A673 (cell line): ENCODE data around the gene SP8.

Source experiments
- CTCF ChIP-seq: fragments of 300-800, 200-600 bp; sonication (generic); conservative IDR thresholded peaks from 2 replicates; pipeline ENCODE4 v1.5.1; 2017; ENCODE audit warnings: low read depth, mild to moderate bottlenecking, antibody characterized with exemption, low read length, moderate library complexity, mixed read lengths
- EZH2 ChIP-seq: fragments of 200-600 bp; sonication (generic); IDR thresholded peaks from 2 replicates; pipeline ENCODE4 v1.6.1; 2017; ENCODE audit warnings: borderline replicate concordance, low read depth, mild to moderate bottlenecking, mixed read lengths, antibody characterized with exemption, low read length; ENCODE audit not compliant: poor library complexity, severe bottlenecking

- TF ChIP-seq CTCF (no peak), EZH2 (no peak)
Observed at GRCh38 chr7:20737840-20738448, 48.7 kb downstream of the SP8 start.
